ENCODE measurements around the gene HIVEP3.

- TF ChIP-seq, protein P1, sequence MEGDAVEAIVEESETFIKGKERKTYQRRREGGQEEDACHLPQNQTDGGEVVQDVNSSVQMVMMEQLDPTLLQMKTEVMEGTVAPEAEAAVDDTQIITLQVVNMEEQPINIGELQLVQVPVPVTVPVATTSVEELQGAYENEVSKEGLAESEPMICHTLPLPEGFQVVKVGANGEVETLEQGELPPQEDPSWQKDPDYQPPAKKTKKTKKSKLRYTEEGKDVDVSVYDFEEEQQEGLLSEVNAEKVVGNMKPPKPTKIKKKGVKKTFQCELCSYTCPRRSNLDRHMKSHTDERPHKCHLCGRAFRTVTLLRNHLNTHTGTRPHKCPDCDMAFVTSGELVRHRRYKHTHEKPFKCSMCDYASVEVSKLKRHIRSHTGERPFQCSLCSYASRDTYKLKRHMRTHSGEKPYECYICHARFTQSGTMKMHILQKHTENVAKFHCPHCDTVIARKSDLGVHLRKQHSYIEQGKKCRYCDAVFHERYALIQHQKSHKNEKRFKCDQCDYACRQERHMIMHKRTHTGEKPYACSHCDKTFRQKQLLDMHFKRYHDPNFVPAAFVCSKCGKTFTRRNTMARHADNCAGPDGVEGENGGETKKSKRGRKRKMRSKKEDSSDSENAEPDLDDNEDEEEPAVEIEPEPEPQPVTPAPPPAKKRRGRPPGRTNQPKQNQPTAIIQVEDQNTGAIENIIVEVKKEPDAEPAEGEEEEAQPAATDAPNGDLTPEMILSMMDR (tag by site-specific recombination; IDR thresholded peaks at IDR 0.05) = no peak
- TF ChIP-seq ZNF266 (tag by site-specific recombination; IDR thresholded peaks at IDR 0.05; ENCODE audit: low read depth) (no peak), SALL2 (tag by site-specific recombination; IDR thresholded peaks at IDR 0.05; ENCODE audit: borderline replicate concordance) (no peak), BCL11B (tag by site-specific recombination; IDR thresholded peaks at IDR 0.05; ENCODE audit: low read depth) (no peak)
- TF ChIP-seq, protein P2, sequence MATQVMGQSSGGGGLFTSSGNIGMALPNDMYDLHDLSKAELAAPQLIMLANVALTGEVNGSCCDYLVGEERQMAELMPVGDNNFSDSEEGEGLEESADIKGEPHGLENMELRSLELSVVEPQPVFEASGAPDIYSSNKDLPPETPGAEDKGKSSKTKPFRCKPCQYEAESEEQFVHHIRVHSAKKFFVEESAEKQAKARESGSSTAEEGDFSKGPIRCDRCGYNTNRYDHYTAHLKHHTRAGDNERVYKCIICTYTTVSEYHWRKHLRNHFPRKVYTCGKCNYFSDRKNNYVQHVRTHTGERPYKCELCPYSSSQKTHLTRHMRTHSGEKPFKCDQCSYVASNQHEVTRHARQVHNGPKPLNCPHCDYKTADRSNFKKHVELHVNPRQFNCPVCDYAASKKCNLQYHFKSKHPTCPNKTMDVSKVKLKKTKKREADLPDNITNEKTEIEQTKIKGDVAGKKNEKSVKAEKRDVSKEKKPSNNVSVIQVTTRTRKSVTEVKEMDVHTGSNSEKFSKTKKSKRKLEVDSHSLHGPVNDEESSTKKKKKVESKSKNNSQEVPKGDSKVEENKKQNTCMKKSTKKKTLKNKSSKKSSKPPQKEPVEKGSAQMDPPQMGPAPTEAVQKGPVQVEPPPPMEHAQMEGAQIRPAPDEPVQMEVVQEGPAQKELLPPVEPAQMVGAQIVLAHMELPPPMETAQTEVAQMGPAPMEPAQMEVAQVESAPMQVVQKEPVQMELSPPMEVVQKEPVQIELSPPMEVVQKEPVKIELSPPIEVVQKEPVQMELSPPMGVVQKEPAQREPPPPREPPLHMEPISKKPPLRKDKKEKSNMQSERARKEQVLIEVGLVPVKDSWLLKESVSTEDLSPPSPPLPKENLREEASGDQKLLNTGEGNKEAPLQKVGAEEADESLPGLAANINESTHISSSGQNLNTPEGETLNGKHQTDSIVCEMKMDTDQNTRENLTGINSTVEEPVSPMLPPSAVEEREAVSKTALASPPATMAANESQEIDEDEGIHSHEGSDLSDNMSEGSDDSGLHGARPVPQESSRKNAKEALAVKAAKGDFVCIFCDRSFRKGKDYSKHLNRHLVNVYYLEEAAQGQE (tag by site-specific recombination; IDR thresholded peaks at IDR 0.05) = no peak
Observed at GRCh38 chr1:41532206-41532975, 386.3 kb downstream of the HIVEP3 start.

All from HEK293 (cell line).